Neural cell (in vitro differentiated cells): ENCODE measurements around the gene GAMT. TPM values are rescaled to one million over a fixed set of nuclear protein-coding genes. Genes with fewer than 3 reads are reported as not detected.

Experiments
- H2AFZ ChIP-seq: fragments of 200-600, 300-800 bp; sonication (generic), shearing (Covaris generic); 2 replicates; pipeline ENCODE4 v1.6.0; 2014; ENCODE audit warnings: low read depth, mild to moderate bottlenecking, antibody characterized with exemption, low read length, moderate library complexity
- H3F3A ChIP-seq: fragments of 200-600 bp; shearing (Covaris generic); 2 replicates; pipeline ENCODE4 v1.6.1; 2016; ENCODE audit warnings: mild to moderate bottlenecking, moderate library complexity, mixed read lengths, antibody characterized with exemption, low read length; ENCODE audit not compliant: insufficient read depth, poor library complexity, severe bottlenecking
- H3K27ac ChIP-seq: fragments of 200-600, 300-800 bp; sonication (generic), shearing (Covaris generic); 2 replicates; pipeline ENCODE4 v1.5.1; 2014; ENCODE audit warnings: mild to moderate bottlenecking, low read length, moderate library complexity
- H3K27me3 ChIP-seq: fragments of 300-800, 200-600 bp; sonication (generic), shearing (Covaris generic); 2 replicates; pipeline ENCODE4 v1.6.0; 2014; ENCODE audit warnings: mild to moderate bottlenecking, low read depth, low read length, moderate library complexity; ENCODE audit not compliant: insufficient read depth
- H3K36me3 ChIP-seq: fragments of 300-800, 200-600 bp; sonication (generic), shearing (Covaris generic); 2 replicates; pipeline ENCODE4 v1.5.1; 2014; ENCODE audit warnings: mild to moderate bottlenecking, antibody characterized with exemption, low read length, moderate library complexity; ENCODE audit not compliant: insufficient read depth
- H3K4me2 ChIP-seq: fragments of 300-800, 200-600 bp; sonication (generic), shearing (Covaris generic); 2 replicates; pipeline ENCODE4 v1.6.0; 2014; ENCODE audit warnings: mild to moderate bottlenecking, low read length
- H3K4me3 ChIP-seq: fragments of 300-800, 200-600 bp; sonication (generic), shearing (Covaris generic); 2 replicates; pipeline ENCODE4 v1.5.1; 2014; ENCODE audit warnings: mild to moderate bottlenecking, low read length, moderate library complexity
- H3K79me2 ChIP-seq: fragments of 200-600 bp; shearing (Covaris generic); replicated peaks from 2 replicates; pipeline ENCODE4 v1.6.0; 2014; ENCODE audit warnings: mild to moderate bottlenecking, low read length, moderate library complexity; ENCODE audit not compliant: insufficient read depth
- H3K9ac ChIP-seq: fragments of 300-800, 200-600 bp; sonication (generic), shearing (Covaris generic); 2 replicates; pipeline ENCODE4 v1.6.1; 2016; ENCODE audit warnings: mild to moderate bottlenecking, low read length, mixed read lengths
- H3K9me2 ChIP-seq: fragments of 200-600 bp; shearing (Covaris generic); 2 replicates; pipeline ENCODE4 v1.6.1; 2016; ENCODE audit warnings: mild to moderate bottlenecking, low read length, mixed read lengths; ENCODE audit not compliant: insufficient read depth
- H3K9me3 ChIP-seq: fragments of 200-600, 300-800 bp; sonication (generic), shearing (Covaris generic); 2 replicates; pipeline ENCODE4 v1.6.1; 2016; ENCODE audit warnings: mild to moderate bottlenecking, mixed run types, low read length, moderate library complexity, mixed read lengths
- H4K20me1 ChIP-seq: fragments of 200-600 bp; shearing (Covaris generic); 2 replicates; pipeline ENCODE4 v1.6.1; 2016; ENCODE audit warnings: mild to moderate bottlenecking, mixed run types; ENCODE audit not compliant: insufficient read depth
- EP300 ChIP-seq: fragments of 450-650 bp; conservative IDR thresholded peaks from 2 replicates; pipeline ENCODE4 v1.6.1; 2014; ENCODE audit warnings: antibody characterized with exemption, mild to moderate bottlenecking, moderate library complexity; ENCODE audit not compliant: poor library complexity, severe bottlenecking
- EZH2 ChIP-seq: fragments of 200-600, 300-800 bp; shearing (Covaris generic), sonication (generic); IDR thresholded peaks from 2 replicates; pipeline ENCODE4 v1.6.1; 2014; ENCODE audit warnings: antibody characterized with exemption, low read length, borderline replicate concordance, mild to moderate bottlenecking; ENCODE audit not compliant: insufficient read depth, poor library complexity, severe bottlenecking
- MXI1 ChIP-seq: fragments of 450-650 bp; conservative IDR thresholded peaks from 2 replicates; pipeline ENCODE4 v1.6.1; 2014; ENCODE audit warnings: antibody characterized with exemption, mild to moderate bottlenecking; ENCODE audit not compliant: poor library complexity, severe bottlenecking
- POLR2AphosphoS5 ChIP-seq: IDR thresholded peaks from 2 replicates; pipeline ENCODE4 v1.6.1; 2012
- RAD21 ChIP-seq: fragments of 450-650 bp; conservative IDR thresholded peaks from 2 replicates; pipeline ENCODE4 v1.6.1; 2014; ENCODE audit warnings: antibody characterized with exemption, mild to moderate bottlenecking, moderate library complexity
- SMC3 ChIP-seq: fragments of 450-650 bp; conservative IDR thresholded peaks from 2 replicates; pipeline ENCODE4 v1.6.1; 2014; ENCODE audit warnings: antibody characterized with exemption, mild to moderate bottlenecking, moderate library complexity; ENCODE audit not compliant: poor library complexity
- TAF1 ChIP-seq: IDR thresholded peaks from 2 replicates; pipeline ENCODE4 v1.6.1; 2012; ENCODE audit warnings: low read depth
- polyA plus RNA-seq: library from polyadenylated mRNA; depleted of rRNA; stranded (reverse); fragments of >200 nt; gene quantifications from 2 replicates; pipeline ENCODE4 v1.2.3, GENCODE V29; 2014
- TF ChIP-seq, protein P1 (sequence below): fragments of 450-650 bp; IDR thresholded peaks from 2 replicates; pipeline ENCODE4 v1.5.1; 2014; ENCODE audit warnings: antibody characterized with exemption, mild to moderate bottlenecking, moderate library complexity; ENCODE audit not compliant: poor library complexity, severe bottlenecking
- TF ChIP-seq, protein P2 (sequence below): IDR thresholded peaks from 2 replicates; pipeline ENCODE4 v1.6.1; 2012; ENCODE audit warnings: borderline replicate concordance

GAMT gene
- polyA plus RNA-seq, 1 donor from 2014 or later = 32.5 TPM

GRCh38 chr19:1399079-1399478 lies 2.3 kb downstream of the GAMT start:
- no peak overlapping the region for H3K4me3 ChIP-seq
- TF ChIP-seq EZH2 (no peak), MXI1 (no peak), TAF1 (no peak)

DNA sequence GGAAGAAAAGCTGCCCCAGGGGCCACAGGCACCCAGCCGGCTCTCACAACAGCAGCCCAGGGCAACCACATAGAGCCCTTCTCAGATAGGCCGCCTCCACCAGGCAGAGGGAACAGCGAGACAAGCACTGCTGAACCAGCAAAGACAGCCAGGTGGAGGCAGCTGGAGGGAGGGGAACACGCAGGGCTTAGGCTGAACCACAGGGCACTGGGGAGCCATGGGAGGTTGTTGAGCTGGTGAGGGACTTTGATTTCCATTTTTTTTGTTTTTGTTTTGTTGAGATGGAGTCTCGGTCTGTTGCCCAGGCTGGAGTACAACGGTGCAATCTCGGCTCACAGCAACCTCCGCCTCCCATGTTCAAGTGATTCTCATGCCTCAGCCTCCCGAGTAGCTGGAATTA lies 3.5 kb downstream of the GAMT start:
- no peak overlapping the region for H3K4me3 ChIP-seq
- no peak overlapping the region for H3K27ac ChIP-seq
- H3K9me2 ChIP-seq = no peaks in the 10 kb centered on the region
- no peaks in the 10 kb centered on the region for H3K36me3 ChIP-seq
- no peaks in the 10 kb centered on the region for H3F3A ChIP-seq
- TF ChIP-seq RAD21 (no peak), MXI1 (no peak), POLR2AphosphoS5 (no peak), SMC3 (no peak), EZH2 (no peak), TAF1 (no peak), EP300 (no peak)
- TF ChIP-seq, protein P1, sequence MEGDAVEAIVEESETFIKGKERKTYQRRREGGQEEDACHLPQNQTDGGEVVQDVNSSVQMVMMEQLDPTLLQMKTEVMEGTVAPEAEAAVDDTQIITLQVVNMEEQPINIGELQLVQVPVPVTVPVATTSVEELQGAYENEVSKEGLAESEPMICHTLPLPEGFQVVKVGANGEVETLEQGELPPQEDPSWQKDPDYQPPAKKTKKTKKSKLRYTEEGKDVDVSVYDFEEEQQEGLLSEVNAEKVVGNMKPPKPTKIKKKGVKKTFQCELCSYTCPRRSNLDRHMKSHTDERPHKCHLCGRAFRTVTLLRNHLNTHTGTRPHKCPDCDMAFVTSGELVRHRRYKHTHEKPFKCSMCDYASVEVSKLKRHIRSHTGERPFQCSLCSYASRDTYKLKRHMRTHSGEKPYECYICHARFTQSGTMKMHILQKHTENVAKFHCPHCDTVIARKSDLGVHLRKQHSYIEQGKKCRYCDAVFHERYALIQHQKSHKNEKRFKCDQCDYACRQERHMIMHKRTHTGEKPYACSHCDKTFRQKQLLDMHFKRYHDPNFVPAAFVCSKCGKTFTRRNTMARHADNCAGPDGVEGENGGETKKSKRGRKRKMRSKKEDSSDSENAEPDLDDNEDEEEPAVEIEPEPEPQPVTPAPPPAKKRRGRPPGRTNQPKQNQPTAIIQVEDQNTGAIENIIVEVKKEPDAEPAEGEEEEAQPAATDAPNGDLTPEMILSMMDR = no peak
- TF ChIP-seq, protein P2, sequence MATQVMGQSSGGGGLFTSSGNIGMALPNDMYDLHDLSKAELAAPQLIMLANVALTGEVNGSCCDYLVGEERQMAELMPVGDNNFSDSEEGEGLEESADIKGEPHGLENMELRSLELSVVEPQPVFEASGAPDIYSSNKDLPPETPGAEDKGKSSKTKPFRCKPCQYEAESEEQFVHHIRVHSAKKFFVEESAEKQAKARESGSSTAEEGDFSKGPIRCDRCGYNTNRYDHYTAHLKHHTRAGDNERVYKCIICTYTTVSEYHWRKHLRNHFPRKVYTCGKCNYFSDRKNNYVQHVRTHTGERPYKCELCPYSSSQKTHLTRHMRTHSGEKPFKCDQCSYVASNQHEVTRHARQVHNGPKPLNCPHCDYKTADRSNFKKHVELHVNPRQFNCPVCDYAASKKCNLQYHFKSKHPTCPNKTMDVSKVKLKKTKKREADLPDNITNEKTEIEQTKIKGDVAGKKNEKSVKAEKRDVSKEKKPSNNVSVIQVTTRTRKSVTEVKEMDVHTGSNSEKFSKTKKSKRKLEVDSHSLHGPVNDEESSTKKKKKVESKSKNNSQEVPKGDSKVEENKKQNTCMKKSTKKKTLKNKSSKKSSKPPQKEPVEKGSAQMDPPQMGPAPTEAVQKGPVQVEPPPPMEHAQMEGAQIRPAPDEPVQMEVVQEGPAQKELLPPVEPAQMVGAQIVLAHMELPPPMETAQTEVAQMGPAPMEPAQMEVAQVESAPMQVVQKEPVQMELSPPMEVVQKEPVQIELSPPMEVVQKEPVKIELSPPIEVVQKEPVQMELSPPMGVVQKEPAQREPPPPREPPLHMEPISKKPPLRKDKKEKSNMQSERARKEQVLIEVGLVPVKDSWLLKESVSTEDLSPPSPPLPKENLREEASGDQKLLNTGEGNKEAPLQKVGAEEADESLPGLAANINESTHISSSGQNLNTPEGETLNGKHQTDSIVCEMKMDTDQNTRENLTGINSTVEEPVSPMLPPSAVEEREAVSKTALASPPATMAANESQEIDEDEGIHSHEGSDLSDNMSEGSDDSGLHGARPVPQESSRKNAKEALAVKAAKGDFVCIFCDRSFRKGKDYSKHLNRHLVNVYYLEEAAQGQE = no peak
- H3K9me3 ChIP-seq = no peaks in the 10 kb centered on the region
- H3K27me3 ChIP-seq = no peaks in the 10 kb centered on the region
- no peaks in the 10 kb centered on the region for H3K79me2 ChIP-seq
- H4K20me1 ChIP-seq = no peaks in the 10 kb centered on the region
- no peak overlapping the region for H3K9ac ChIP-seq
- no peak overlapping the region for H3K4me2 ChIP-seq
- H2AFZ ChIP-seq = no peak overlapping the region

More at GRCh38 chr19:1399079-1399478, 2.3 kb downstream of the GAMT start:
- Histone ChIP-seq H3K27me3 (no peaks in the 10 kb centered on the region), H3K79me2 (no peaks in the 10 kb centered on the region), H2AFZ (no peak overlapping the region), H4K20me1 (no peaks in the 10 kb centered on the region), H3K4me2 (no peak overlapping the region), H3F3A (no peaks in the 10 kb centered on the region), H3K9ac (no peak overlapping the region), H3K9me3 (no peaks in the 10 kb centered on the region), H3K36me3 (no peaks in the 10 kb centered on the region), H3K27ac (no peak overlapping the region), H3K9me2 (no peaks in the 10 kb centered on the region)
